PFSK-1 (cell line): ENCODE measurements around the gene CNTNAP2.

ENCODE experiments used
- FOXP2 ChIP-seq: optimal IDR thresholded peaks from 2 replicates; pipeline ENCODE3; 2011; ENCODE audit warnings: borderline replicate concordance, control low read depth, inconsistent platforms; ENCODE audit not compliant: insufficient read depth; ENCODE audit errors: extremely low read length, extremely low read depth
- POLR2AphosphoS5 ChIP-seq: IDR thresholded peaks from 2 replicates; pipeline ENCODE4 v1.6.1; 2012; ENCODE audit warnings: low read depth, mild to moderate bottlenecking, control low read depth, low read length, moderate library complexity
- SIN3A ChIP-seq: IDR thresholded peaks from 2 replicates; pipeline ENCODE4 v1.6.1; 2012; ENCODE audit warnings: mild to moderate bottlenecking, low read length, moderate library complexity, borderline replicate concordance; ENCODE audit not compliant: insufficient read depth
- TAF1 ChIP-seq: IDR thresholded peaks from 2 replicates; pipeline ENCODE4 v1.6.1; 2012; ENCODE audit warnings: low read length, control low read depth, borderline replicate concordance; ENCODE audit not compliant: insufficient read depth
- TF ChIP-seq, protein P1 (sequence below), 2 experiments: IDR thresholded peaks; 2 replicates each; pipeline versions ENCODE4 v1.6.1 to v1.8.0; 2011 to 2012; ENCODE audit warnings: low read depth in 2 of 2, low read length in 2 of 2, control low read depth in 1 of 2, inconsistent platforms in 1 of 2, mild to moderate bottlenecking in 1 of 2, moderate library complexity in 1 of 2; ENCODE audit not compliant: insufficient read depth in 1 of 2

The CNTNAP2 gene

GRCh38 chr7:148434887-148435286 lies 2318.3 kb downstream of the CNTNAP2 start:
- no peak for TF ChIP-seq FOXP2
- no peak for TF ChIP-seq SIN3A
- TF ChIP-seq, protein P1, sequence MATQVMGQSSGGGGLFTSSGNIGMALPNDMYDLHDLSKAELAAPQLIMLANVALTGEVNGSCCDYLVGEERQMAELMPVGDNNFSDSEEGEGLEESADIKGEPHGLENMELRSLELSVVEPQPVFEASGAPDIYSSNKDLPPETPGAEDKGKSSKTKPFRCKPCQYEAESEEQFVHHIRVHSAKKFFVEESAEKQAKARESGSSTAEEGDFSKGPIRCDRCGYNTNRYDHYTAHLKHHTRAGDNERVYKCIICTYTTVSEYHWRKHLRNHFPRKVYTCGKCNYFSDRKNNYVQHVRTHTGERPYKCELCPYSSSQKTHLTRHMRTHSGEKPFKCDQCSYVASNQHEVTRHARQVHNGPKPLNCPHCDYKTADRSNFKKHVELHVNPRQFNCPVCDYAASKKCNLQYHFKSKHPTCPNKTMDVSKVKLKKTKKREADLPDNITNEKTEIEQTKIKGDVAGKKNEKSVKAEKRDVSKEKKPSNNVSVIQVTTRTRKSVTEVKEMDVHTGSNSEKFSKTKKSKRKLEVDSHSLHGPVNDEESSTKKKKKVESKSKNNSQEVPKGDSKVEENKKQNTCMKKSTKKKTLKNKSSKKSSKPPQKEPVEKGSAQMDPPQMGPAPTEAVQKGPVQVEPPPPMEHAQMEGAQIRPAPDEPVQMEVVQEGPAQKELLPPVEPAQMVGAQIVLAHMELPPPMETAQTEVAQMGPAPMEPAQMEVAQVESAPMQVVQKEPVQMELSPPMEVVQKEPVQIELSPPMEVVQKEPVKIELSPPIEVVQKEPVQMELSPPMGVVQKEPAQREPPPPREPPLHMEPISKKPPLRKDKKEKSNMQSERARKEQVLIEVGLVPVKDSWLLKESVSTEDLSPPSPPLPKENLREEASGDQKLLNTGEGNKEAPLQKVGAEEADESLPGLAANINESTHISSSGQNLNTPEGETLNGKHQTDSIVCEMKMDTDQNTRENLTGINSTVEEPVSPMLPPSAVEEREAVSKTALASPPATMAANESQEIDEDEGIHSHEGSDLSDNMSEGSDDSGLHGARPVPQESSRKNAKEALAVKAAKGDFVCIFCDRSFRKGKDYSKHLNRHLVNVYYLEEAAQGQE (IDR thresholded peaks at IDR 0.05; ENCODE audit: insufficient read depth in 1 of 2, low read depth in 2 of 2, low read length in 2 of 2), result no peak
- no peak for TF ChIP-seq TAF1
- no peak for TF ChIP-seq POLR2AphosphoS5

- TF ChIP-seq SIN3A, result no peak
- TF ChIP-seq TAF1, result no peak
- no peak for TF ChIP-seq FOXP2
- TF ChIP-seq, protein P1 (IDR thresholded peaks at IDR 0.05; ENCODE audit: insufficient read depth in 1 of 2, low read depth in 2 of 2, low read length in 2 of 2), result no peak
- TF ChIP-seq POLR2AphosphoS5, result no peak
Observed at GRCh38 chr7:148435715-148436114, 2319.1 kb downstream of the CNTNAP2 start.

DNA sequence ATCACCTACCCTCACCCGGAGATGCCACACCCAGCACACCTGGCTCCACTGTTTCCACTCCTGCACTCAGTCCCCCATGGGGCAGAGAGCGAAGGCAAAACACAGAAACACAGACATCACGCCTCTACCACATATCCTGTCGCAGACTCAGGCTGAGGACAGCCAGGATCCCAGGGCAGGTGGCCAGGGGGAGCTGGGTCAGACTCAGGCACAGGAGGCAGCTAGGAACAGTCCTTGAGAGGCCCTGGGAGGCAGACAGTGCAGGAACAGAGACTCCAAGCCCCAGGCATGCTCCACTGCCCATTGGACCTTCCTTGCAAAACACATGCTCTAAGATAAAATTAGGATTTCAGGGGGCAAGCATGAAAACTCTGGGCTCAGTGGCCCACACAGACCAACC lies 2319.5 kb downstream of the CNTNAP2 start:
- TF ChIP-seq FOXP2, result no peak
- no peak for TF ChIP-seq POLR2AphosphoS5
- no peak for TF ChIP-seq SIN3A
- TF ChIP-seq, protein P1 (IDR thresholded peaks at IDR 0.05; ENCODE audit: insufficient read depth in 1 of 2, low read depth in 2 of 2, low read length in 2 of 2), result no peak
- TF ChIP-seq TAF1, result no peak

DNA sequence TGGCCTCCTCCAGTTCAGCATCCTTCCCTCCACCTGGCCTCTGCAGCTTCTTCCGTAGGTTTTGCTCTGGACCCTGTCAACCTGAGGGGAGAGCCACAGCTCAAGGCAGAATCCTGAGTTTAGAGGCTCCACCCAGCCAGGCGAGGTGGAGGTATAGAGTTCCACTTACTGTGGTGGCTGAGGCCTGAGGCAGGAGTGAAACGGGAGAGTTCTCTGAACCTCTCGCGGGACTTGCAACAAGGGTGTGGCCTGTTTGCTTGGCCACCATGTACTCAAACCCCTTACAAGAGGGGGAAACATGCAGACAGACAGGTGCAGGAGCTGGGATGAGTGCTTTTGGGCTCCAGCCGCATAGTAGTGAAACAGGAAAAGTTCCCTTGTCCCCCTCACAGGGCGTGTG lies 2320.0 kb downstream of the CNTNAP2 start:
- TF ChIP-seq SIN3A (no peak), POLR2AphosphoS5 (no peak), TAF1 (no peak), FOXP2 (no peak)
- TF ChIP-seq, protein P1 (IDR thresholded peaks at IDR 0.05; ENCODE audit: insufficient read depth in 1 of 2, low read depth in 2 of 2, low read length in 2 of 2), result no peak

GRCh38 chr7:148437043-148437442 lies 2320.4 kb downstream of the CNTNAP2 start:
- TF ChIP-seq FOXP2 (no peak), SIN3A (no peak), POLR2AphosphoS5 (no peak), TAF1 (no peak)
- TF ChIP-seq, protein P1 (IDR thresholded peaks at IDR 0.05; ENCODE audit: insufficient read depth in 1 of 2, low read depth in 2 of 2, low read length in 2 of 2), result no peak
